WERI-Rb-1 (cell line): ENCODE measurements around the gene NLRP9.

Source experiments
- DNase-seq: peaks from one replicate; pipeline ENCODE4 v3.0.0-alpha.2; 2020
- H3K27ac ChIP-seq: fragments of 250-450 bp; sonication (Bioruptor Pico); 2 replicates; pipeline ENCODE4 v1.5.1; 2020; ENCODE audit warnings: mild to moderate bottlenecking, moderate library complexity
- H3K27me3 ChIP-seq: fragments of 250-450 bp; sonication (Bioruptor Pico); 2 replicates; pipeline ENCODE4 v1.5.1; 2021; ENCODE audit warnings: mild to moderate bottlenecking, low read depth, moderate library complexity; ENCODE audit not compliant: insufficient read depth, severe bottlenecking
- H3K36me3 ChIP-seq: fragments of 250-450 bp; sonication (Bioruptor Pico); 2 replicates; pipeline ENCODE4 v1.5.1; 2020; ENCODE audit warnings: mild to moderate bottlenecking, moderate library complexity
- H3K4me3 ChIP-seq: 2 replicates; pipeline ENCODE4 v1.5.1; 2011; ENCODE audit warnings: low read depth, mild to moderate bottlenecking, control low read depth, low read length
- H3K9me3 ChIP-seq: fragments of 250-450 bp; sonication (Bioruptor Pico); 2 replicates; pipeline ENCODE4 v1.5.1; 2021; ENCODE audit warnings: mild to moderate bottlenecking, moderate library complexity; ENCODE audit not compliant: severe bottlenecking
- TF ChIP-seq, protein P1 (sequence below): IDR thresholded peaks from 2 replicates; pipeline ENCODE4 v1.5.1; 2011; ENCODE audit warnings: low read depth, mild to moderate bottlenecking, control low read depth, inconsistent platforms, low read length

The NLRP9 gene

GRCh38 chr19:55672418-55672817 is 65.8 kb downstream of the NLRP9 start:
- TF ChIP-seq, protein P1, sequence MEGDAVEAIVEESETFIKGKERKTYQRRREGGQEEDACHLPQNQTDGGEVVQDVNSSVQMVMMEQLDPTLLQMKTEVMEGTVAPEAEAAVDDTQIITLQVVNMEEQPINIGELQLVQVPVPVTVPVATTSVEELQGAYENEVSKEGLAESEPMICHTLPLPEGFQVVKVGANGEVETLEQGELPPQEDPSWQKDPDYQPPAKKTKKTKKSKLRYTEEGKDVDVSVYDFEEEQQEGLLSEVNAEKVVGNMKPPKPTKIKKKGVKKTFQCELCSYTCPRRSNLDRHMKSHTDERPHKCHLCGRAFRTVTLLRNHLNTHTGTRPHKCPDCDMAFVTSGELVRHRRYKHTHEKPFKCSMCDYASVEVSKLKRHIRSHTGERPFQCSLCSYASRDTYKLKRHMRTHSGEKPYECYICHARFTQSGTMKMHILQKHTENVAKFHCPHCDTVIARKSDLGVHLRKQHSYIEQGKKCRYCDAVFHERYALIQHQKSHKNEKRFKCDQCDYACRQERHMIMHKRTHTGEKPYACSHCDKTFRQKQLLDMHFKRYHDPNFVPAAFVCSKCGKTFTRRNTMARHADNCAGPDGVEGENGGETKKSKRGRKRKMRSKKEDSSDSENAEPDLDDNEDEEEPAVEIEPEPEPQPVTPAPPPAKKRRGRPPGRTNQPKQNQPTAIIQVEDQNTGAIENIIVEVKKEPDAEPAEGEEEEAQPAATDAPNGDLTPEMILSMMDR: no peak
- peaks cover 66% of the 10 kb centered on the region for H3K36me3 ChIP-seq
- H3K9me3 ChIP-seq: no peaks in the 10 kb centered on the region
- no peak for DNase-seq
- no peak overlapping the region for H3K27ac ChIP-seq
- no peak overlapping the region for H3K4me3 ChIP-seq
- no peaks in the 10 kb centered on the region for H3K27me3 ChIP-seq

- DNase-seq: no peak
- Histone ChIP-seq H3K27ac (no peak overlapping the region), H3K4me3 (no peak overlapping the region), H3K36me3 (peaks cover 69% of the 10 kb centered on the region), H3K27me3 (no peaks in the 10 kb centered on the region), H3K9me3 (no peaks in the 10 kb centered on the region)
- TF ChIP-seq, protein P1: no peak
These were observed 67.2 kb downstream of the NLRP9 start for GRCh38 chr19:55671054-55671378.

GRCh38 chr19:55670280-55671053 is 67.7 kb downstream of the NLRP9 start:
- TF ChIP-seq, protein P1: no peak
- Histone ChIP-seq H3K4me3 (no peak overlapping the region), H3K27me3 (no peaks in the 10 kb centered on the region), H3K36me3 (peaks cover 74% of the 10 kb centered on the region), H3K9me3 (no peaks in the 10 kb centered on the region), H3K27ac (no peak overlapping the region)
- DNase-seq: no peak

- H3K27me3 ChIP-seq: no peaks in the 10 kb centered on the region
- H3K9me3 ChIP-seq: no peaks in the 10 kb centered on the region
- peaks cover 78% of the 10 kb centered on the region for H3K36me3 ChIP-seq
- TF ChIP-seq, protein P1: no peak
- no peak for DNase-seq
- H3K27ac ChIP-seq: no peak overlapping the region
- no peak overlapping the region for H3K4me3 ChIP-seq
These were observed 68.6 kb downstream of the NLRP9 start for GRCh38 chr19:55669418-55670279.

DNA sequence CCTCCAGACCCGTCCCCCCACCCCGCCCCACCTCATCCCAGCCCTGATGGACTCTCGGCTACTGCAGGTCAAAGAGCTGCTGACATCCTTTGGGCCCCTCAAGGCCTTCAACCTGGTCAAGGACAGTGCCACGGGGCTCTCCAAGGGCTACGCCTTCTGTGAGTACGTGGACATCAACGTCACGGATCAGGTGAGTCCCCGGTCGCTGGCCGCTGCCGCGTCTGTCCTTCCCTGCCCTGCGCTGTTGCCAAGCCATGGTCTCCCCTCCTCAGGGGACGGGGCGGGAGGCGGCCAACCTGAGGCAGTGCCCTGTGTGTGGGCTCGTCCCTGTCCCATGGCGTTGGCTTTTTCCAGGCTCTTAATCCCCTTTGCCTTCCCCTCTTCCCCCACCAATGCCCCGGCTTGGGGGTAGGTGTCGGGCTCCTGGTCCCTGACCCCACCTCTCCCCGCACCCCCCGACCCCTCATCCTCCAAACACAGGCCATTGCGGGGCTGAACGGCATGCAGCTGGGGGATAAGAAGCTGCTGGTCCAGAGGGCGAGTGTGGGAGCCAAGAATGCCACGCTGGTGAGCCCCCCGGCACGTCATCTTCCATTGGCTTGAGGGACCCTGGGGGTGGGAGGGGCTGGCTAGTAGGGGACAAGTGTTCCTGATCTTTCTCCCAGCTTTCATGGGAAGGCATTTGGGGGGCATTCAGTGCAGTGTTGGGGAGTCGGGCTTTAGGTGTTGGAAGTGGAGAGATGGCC is 69.4 kb downstream of the NLRP9 start:
- H3K27me3 ChIP-seq: no peaks in the 10 kb centered on the region
- H3K9me3 ChIP-seq: no peaks in the 10 kb centered on the region
- TF ChIP-seq, protein P1: no peak
- no peak for DNase-seq
- no peak overlapping the region for H3K4me3 ChIP-seq
- H3K27ac ChIP-seq: no peak overlapping the region
- peaks cover 82% of the 10 kb centered on the region for H3K36me3 ChIP-seq
